Neutrophil (primary cell): Measurements from ENCODE around the gene ABTB2.

Source experiments
- H3K27ac ChIP-seq: fragments of 200-600 bp; sonication (generic); 2 replicates; pipeline ENCODE4 v1.5.1; 2016; ENCODE audit warnings: mild to moderate bottlenecking, moderate library complexity
- H3K27me3 ChIP-seq: fragments of 200-600 bp; sonication (generic); 2 replicates; pipeline ENCODE4 v1.6.0; 2016; ENCODE audit warnings: mild to moderate bottlenecking
- H3K36me3 ChIP-seq: fragments of 200-600 bp; sonication (generic); 2 replicates; pipeline ENCODE4 v1.5.1; 2017
- H3K4me1 ChIP-seq, 2 experiments: fragments of 200-600 bp in 1 of 2; sonication (generic) in 1 of 2; 1 replicate in 1 of 2; 2 replicates in 1 of 2; pipeline versions ENCODE4 v1.5.1 to v1.6.1; 2013 to 2016; ENCODE audit warnings: low read depth in 1 of 2, low read length in 1 of 2, mild to moderate bottlenecking in 1 of 2, moderate library complexity in 1 of 2; ENCODE audit not compliant: control insufficient read depth in 1 of 2, insufficient read depth in 1 of 2
- H3K4me3 ChIP-seq, 2 experiments: fragments of 200-600 bp in 1 of 2; sonication (generic) in 1 of 2; 1 replicate in 1 of 2; 2 replicates in 1 of 2; pipeline ENCODE4 v1.5.1; 2013 to 2016; ENCODE audit warnings: low read depth in 1 of 2, low read length in 1 of 2, mild to moderate bottlenecking in 1 of 2, moderate library complexity in 1 of 2
- H3K9me3 ChIP-seq: fragments of 200-600 bp; sonication (generic); 2 replicates; pipeline ENCODE4 v1.5.1; 2016
- TF ChIP-seq, protein P1 (sequence below): fragments of 200-600 bp; sonication (generic); IDR thresholded peaks from 2 replicates; pipeline ENCODE4 v1.5.1; 2016; ENCODE audit warnings: antibody characterized with exemption

The ABTB2 gene

DNA sequence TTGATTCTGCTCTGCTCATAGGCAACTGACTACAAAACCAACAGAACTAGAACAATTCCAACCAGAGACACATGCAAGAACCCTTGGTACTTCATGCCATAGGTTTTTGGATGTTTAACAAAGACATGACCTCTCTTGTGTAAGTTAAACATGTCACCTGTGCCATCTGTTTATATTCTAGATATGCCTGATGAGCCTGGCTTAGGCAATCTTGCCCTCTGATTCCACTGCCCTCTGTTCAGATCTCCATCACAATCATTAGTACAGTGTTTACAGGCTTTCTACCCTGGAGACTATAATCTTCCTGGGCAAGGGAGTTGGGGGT is 40.8 kb downstream of the ABTB2 start:
- peaks cover 20 to 26% of the 10 kb centered on the region in 2 experiments for H3K4me1 ChIP-seq
- TF ChIP-seq, protein P1, sequence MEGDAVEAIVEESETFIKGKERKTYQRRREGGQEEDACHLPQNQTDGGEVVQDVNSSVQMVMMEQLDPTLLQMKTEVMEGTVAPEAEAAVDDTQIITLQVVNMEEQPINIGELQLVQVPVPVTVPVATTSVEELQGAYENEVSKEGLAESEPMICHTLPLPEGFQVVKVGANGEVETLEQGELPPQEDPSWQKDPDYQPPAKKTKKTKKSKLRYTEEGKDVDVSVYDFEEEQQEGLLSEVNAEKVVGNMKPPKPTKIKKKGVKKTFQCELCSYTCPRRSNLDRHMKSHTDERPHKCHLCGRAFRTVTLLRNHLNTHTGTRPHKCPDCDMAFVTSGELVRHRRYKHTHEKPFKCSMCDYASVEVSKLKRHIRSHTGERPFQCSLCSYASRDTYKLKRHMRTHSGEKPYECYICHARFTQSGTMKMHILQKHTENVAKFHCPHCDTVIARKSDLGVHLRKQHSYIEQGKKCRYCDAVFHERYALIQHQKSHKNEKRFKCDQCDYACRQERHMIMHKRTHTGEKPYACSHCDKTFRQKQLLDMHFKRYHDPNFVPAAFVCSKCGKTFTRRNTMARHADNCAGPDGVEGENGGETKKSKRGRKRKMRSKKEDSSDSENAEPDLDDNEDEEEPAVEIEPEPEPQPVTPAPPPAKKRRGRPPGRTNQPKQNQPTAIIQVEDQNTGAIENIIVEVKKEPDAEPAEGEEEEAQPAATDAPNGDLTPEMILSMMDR, result no peak
- no peaks in the 10 kb centered on the region for H3K36me3 ChIP-seq
- no peak overlapping the region for H3K4me3 ChIP-seq
- H3K27me3 ChIP-seq, result no peaks in the 10 kb centered on the region
- no peak overlapping the region for H3K27ac ChIP-seq
- no peaks in the 10 kb centered on the region for H3K9me3 ChIP-seq

GRCh38 chr11:34316347-34317035 is 41.3 kb downstream of the ABTB2 start:
- Histone ChIP-seq H3K27ac (no peak overlapping the region), H3K27me3 (no peaks in the 10 kb centered on the region), H3K4me1 (peaks cover 20 to 26% of the 10 kb centered on the region in 2 experiments), H3K4me3 (no peak overlapping the region), H3K36me3 (no peaks in the 10 kb centered on the region), H3K9me3 (no peaks in the 10 kb centered on the region)
- TF ChIP-seq, protein P1, result no peak

GRCh38 chr11:34315394-34315793 is 42.4 kb downstream of the ABTB2 start:
- TF ChIP-seq, protein P1, result no peak
- H3K27me3 ChIP-seq, result no peaks in the 10 kb centered on the region
- no peaks in the 10 kb centered on the region for H3K36me3 ChIP-seq
- H3K4me1 ChIP-seq, result peaks cover 20 to 26% of the 10 kb centered on the region in 2 experiments
- no peaks in the 10 kb centered on the region for H3K9me3 ChIP-seq
- no peak overlapping the region for H3K27ac ChIP-seq
- H3K4me3 ChIP-seq, result no peak overlapping the region

DNA sequence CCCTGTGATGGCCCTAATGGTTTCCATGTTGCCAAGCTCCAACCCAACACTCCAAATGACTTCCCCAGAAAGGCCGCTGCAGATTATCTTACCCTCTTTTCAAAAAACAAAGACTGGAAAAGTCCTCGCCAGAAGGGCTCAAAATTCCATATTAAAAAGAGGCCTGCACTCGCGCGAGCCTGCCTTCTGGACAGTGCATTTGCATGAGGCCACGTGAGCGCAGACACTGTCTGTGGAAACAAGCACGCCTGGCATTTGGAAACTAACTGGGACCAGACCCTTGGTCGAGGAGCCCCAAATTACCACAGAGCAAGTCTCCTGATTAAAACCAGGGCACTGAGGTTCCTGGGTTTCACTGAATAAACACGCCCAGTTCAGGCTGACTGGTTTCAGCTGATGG is 42.9 kb downstream of the ABTB2 start:
- TF ChIP-seq, protein P1, result no peak
- H3K4me3 ChIP-seq, result no peak overlapping the region
- H3K27me3 ChIP-seq, result no peaks in the 10 kb centered on the region
- no peak overlapping the region for H3K27ac ChIP-seq
- H3K4me1 ChIP-seq, result peaks cover 24 to 31% of the 10 kb centered on the region in 2 experiments
- H3K36me3 ChIP-seq, result no peaks in the 10 kb centered on the region
- H3K9me3 ChIP-seq, result no peaks in the 10 kb centered on the region

DNA sequence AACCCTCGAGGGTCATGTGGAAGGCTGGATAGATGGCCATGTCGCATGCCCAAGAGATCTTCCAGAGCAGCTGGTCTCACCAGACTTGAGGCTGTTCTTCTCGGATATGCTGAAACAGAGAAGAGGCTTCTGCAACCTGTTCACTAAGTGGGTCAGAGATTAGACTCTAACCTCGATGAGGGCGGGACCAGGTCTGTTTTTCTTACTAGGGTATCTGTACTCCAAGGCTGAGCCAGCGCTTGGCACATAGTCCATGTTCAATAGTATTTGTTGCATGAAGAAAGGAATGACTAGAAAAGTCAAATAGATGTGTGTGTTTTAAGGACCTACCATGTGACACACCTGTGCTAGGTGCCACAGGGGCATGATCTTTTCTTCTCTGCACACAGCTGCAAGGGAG is 43.6 kb downstream of the ABTB2 start:
- H3K9me3 ChIP-seq, result no peaks in the 10 kb centered on the region
- TF ChIP-seq, protein P1, result no peak
- H3K27ac ChIP-seq, result no peak overlapping the region
- no peaks in the 10 kb centered on the region for H3K36me3 ChIP-seq
- peaks cover 28 to 31% of the 10 kb centered on the region in 2 experiments for H3K4me1 ChIP-seq
- H3K27me3 ChIP-seq, result no peaks in the 10 kb centered on the region
- no peak overlapping the region for H3K4me3 ChIP-seq
